ENCODE measurements around the gene DGCR6L.
"Not testable (repeated sequence)": the region's sequence is repeated elsewhere in the genome, so short reads cannot be mapped to it uniquely, and the experiment has no call there.

The DGCR6L gene

GRCh38 chr22:20291604-20292063 is 28.2 kb downstream of the DGCR6L start:
- Mint-ChIP-seq H3K4me3 (no peak overlapping the region), H3K27ac (no peak overlapping the region), H3K27me3 (no peaks in the 10 kb centered on the region)

GRCh38 chr22:20291249-20291586 is 28.6 kb downstream of the DGCR6L start:
- Mint-ChIP-seq H3K9me3 (no peaks in the 10 kb centered on the region), H3K27ac (no peak overlapping the region), H3K4me3 (no peak overlapping the region), H3K4me1 (no peaks in the 10 kb centered on the region), H3K27me3 (no peaks in the 10 kb centered on the region)
- ATAC-seq (no peak), DNase-seq (no peak)

More at GRCh38 chr22:20291604-20292063, 28.2 kb downstream of the DGCR6L start:
- H3K9me3 Mint-ChIP-seq, result no peaks in the 10 kb centered on the region
- DNase-seq (no peak), ATAC-seq (no peak)
- no peaks in the 10 kb centered on the region for H3K4me1 Mint-ChIP-seq

- no peak overlapping the region for H3K4me3 Mint-ChIP-seq
- ATAC-seq, result no peak
- no peak for DNase-seq
- H3K27me3 Mint-ChIP-seq, result no peaks in the 10 kb centered on the region
- no peak overlapping the region for H3K27ac Mint-ChIP-seq
- no peaks in the 10 kb centered on the region for H3K9me3 Mint-ChIP-seq
- H3K4me1 Mint-ChIP-seq, result no peaks in the 10 kb centered on the region
Observed at GRCh38 chr22:20290578-20291248, 29.1 kb downstream of the DGCR6L start.

GRCh38 chr22:20290045-20290392 is 29.8 kb downstream of the DGCR6L start:
- Mint-ChIP-seq H3K4me3 (no peak overlapping the region), H3K27me3 (no peaks in the 10 kb centered on the region), H3K4me1 (no peaks in the 10 kb centered on the region), H3K27ac (no peak overlapping the region), H3K9me3 (no peaks in the 10 kb centered on the region)
- ATAC-seq, result no peak
- no peak for DNase-seq

GRCh38 chr22:20289182-20290044 is 30.4 kb downstream of the DGCR6L start:
- not testable (repeated sequence) for H3K27ac Mint-ChIP-seq, H3K27me3 Mint-ChIP-seq, ATAC-seq, H3K4me1 Mint-ChIP-seq, H3K9me3 Mint-ChIP-seq, H3K4me3 Mint-ChIP-seq, DNase-seq

- not testable (repeated sequence) for H3K27ac Mint-ChIP-seq, H3K4me1 Mint-ChIP-seq, ATAC-seq, DNase-seq, H3K9me3 Mint-ChIP-seq, H3K4me3 Mint-ChIP-seq, H3K27me3 Mint-ChIP-seq
Observed at GRCh38 chr22:20286784-20287423, 33.0 kb downstream of the DGCR6L start.

- H3K27me3 Mint-ChIP-seq, ATAC-seq, H3K27ac Mint-ChIP-seq, H3K4me3 Mint-ChIP-seq, DNase-seq, H3K9me3 Mint-ChIP-seq, H3K4me1 Mint-ChIP-seq: not testable (repeated sequence)
Observed at GRCh38 chr22:20286312-20286660, 33.6 kb downstream of the DGCR6L start.

- H3K4me1 Mint-ChIP-seq, H3K27me3 Mint-ChIP-seq, H3K4me3 Mint-ChIP-seq, H3K27ac Mint-ChIP-seq, H3K9me3 Mint-ChIP-seq: not testable (repeated sequence)
- ATAC-seq (peak; percentile 82), DNase-seq (peak; percentile 79 to 85)
Observed at GRCh38 chr22:20285473-20286311, 34.2 kb downstream of the DGCR6L start.

GRCh38 chr22:20284471-20285086 is 35.3 kb downstream of the DGCR6L start:
- no peaks in the 10 kb centered on the region for H3K9me3 Mint-ChIP-seq
- H3K27me3 Mint-ChIP-seq, result no peaks in the 10 kb centered on the region
- DNase-seq (no peak), ATAC-seq (no peak)
- no peak overlapping the region for H3K27ac Mint-ChIP-seq
- no peak overlapping the region for H3K4me3 Mint-ChIP-seq
- peaks cover 4% of the 10 kb centered on the region for H3K4me1 Mint-ChIP-seq

GRCh38 chr22:20283674-20284066 is 36.2 kb downstream of the DGCR6L start:
- ATAC-seq (no peak), DNase-seq (no peak)
- Mint-ChIP-seq H3K4me3 (no peak overlapping the region), H3K9me3 (no peaks in the 10 kb centered on the region), H3K27ac (no peak overlapping the region), H3K4me1 (peaks cover 7% of the 10 kb centered on the region), H3K27me3 (no peaks in the 10 kb centered on the region)

GRCh38 chr22:20282901-20283673 is 36.8 kb downstream of the DGCR6L start:
- peaks cover 7% of the 10 kb centered on the region for H3K4me1 Mint-ChIP-seq
- ATAC-seq, result no peak
- H3K27me3 Mint-ChIP-seq, result no peaks in the 10 kb centered on the region
- no peaks in the 10 kb centered on the region for H3K9me3 Mint-ChIP-seq
- DNase-seq, result no peak
- no peak overlapping the region for H3K4me3 Mint-ChIP-seq
- H3K27ac Mint-ChIP-seq, result peak overlapping the region in 1 of 2 donors; percentile 27

GRCh38 chr22:20281891-20282290 is 38.0 kb downstream of the DGCR6L start:
- H3K27ac Mint-ChIP-seq, result no peak overlapping the region
- ATAC-seq, result no peak
- H3K27me3 Mint-ChIP-seq, result no peaks in the 10 kb centered on the region

GRCh38 chr22:20281473-20281872 is 38.4 kb downstream of the DGCR6L start:
- H3K9me3 Mint-ChIP-seq, H3K27ac Mint-ChIP-seq, H3K4me1 Mint-ChIP-seq, DNase-seq, ATAC-seq, H3K4me3 Mint-ChIP-seq, H3K27me3 Mint-ChIP-seq: not testable (repeated sequence)

More at GRCh38 chr22:20281891-20282290, 38.0 kb downstream of the DGCR6L start:
- Mint-ChIP-seq H3K9me3 (no peaks in the 10 kb centered on the region), H3K4me3 (no peak overlapping the region), H3K4me1 (peaks cover 7% of the 10 kb centered on the region)
- DNase-seq, result no peak

- H3K27ac Mint-ChIP-seq, result no peak overlapping the region
- H3K27me3 Mint-ChIP-seq, result no peaks in the 10 kb centered on the region
- ATAC-seq, result no peak
- no peaks in the 10 kb centered on the region for H3K9me3 Mint-ChIP-seq
- peaks cover 7% of the 10 kb centered on the region for H3K4me1 Mint-ChIP-seq
- DNase-seq, result no peak
- H3K4me3 Mint-ChIP-seq, result no peak overlapping the region
Observed at GRCh38 chr22:20280866-20281265, 39.0 kb downstream of the DGCR6L start.
